HCT116 (cell line): ENCODE measurements around the gene PRND. TPM values are rescaled to one million over a fixed set of nuclear protein-coding genes. Genes with fewer than 3 reads are reported as not detected.

ENCODE experiments used
- ATAC-seq: fragments of 200-7000 bp; cut with Tn5 transposase; 2 replicates; pipeline ENCODE4 v1.9.1; 2020; ENCODE audit warnings: mild to moderate bottlenecking, moderate library complexity
- BruUV-seq: library from RNA; stranded (reverse); fragments of 400-500 nt; replicated peaks from 2 replicates; lab custom pipeline; 2021; lab: Mats Ljungman, UMichigan
- CTCF ChIA-PET: fragments of 300-600 bp; sonication (Branson Sonifier 250); formaldehyde crosslinking; loops from one replicate; lab custom pipeline; 2021; ENCODE audit warnings: antibody characterized with exemption; lab: Charles Lee
- POLR2A ChIA-PET: fragments of 300-600, 350-600 bp; sonication (Branson Sonifier 250); formaldehyde crosslinking; loops from one replicate; lab custom pipeline; 2021; ENCODE audit warnings: antibody characterized with exemption; lab: Charles Lee
- RAD21 ChIA-PET, 2 experiments: fragments of 300-600 bp; sonication (Branson Sonifier 250); formaldehyde crosslinking; loops; one replicate each; lab custom pipeline; 2023; ENCODE audit warnings: low total read pairs in 2 of 2; ENCODE audit not compliant: uncharacterized antibody in 2 of 2, unreplicated experiment in 2 of 2, low non-redundant PET in 1 of 2; lab: Charles Lee
- DNase-seq: peaks from one replicate; pipeline ENCODE4 v3.0.0-alpha.2; 2010; ENCODE audit warnings: low read depth, low spot score
- H2AFZ ChIP-seq: fragments of 200-600 bp; shearing (Covaris generic), sonication (generic); 2 replicates; pipeline ENCODE4 v1.6.1; 2017; ENCODE audit warnings: low read depth, mixed run types, mixed read lengths, antibody characterized with exemption, low read length; ENCODE audit not compliant: poor library complexity, severe bottlenecking
- H3K27ac ChIP-seq: 2 replicates; pipeline ENCODE4 v1.5.1; 2012; ENCODE audit warnings: low read depth, low read length
- H3K27me3 ChIP-seq: fragments of 200-600 bp; sonication (generic); 2 replicates; pipeline ENCODE4 v1.6.1; 2016; ENCODE audit warnings: mixed run types, low read length, mixed read lengths; ENCODE audit not compliant: insufficient read depth
- H3K36me3 ChIP-seq, 2 experiments: fragments of 200-500 bp in 1 of 2; fragments of 200-600 bp in 1 of 2; sonication (Bioruptor generic) in 1 of 2; sonication (generic) in 1 of 2; 2 replicates each; pipeline versions ENCODE4 v1.5.1 to v1.6.1; 2014 to 2016; ENCODE audit warnings: low read length in 2 of 2, inconsistent platforms in 1 of 2, mixed read lengths in 1 of 2, mixed run types in 1 of 2; ENCODE audit not compliant: insufficient read depth in 2 of 2, control insufficient read depth in 1 of 2
- H3K4me1 ChIP-seq, 2 experiments: fragments of 200-600 bp in 1 of 2; sonication (generic) in 1 of 2; 2 replicates each; pipeline versions ENCODE4 v1.5.1 to v1.6.1; 2012 to 2017; ENCODE audit warnings: low read length in 2 of 2, inconsistent platforms in 1 of 2, mild to moderate bottlenecking in 1 of 2, mixed read lengths in 1 of 2, mixed run types in 1 of 2, moderate library complexity in 1 of 2; ENCODE audit not compliant: insufficient read depth in 2 of 2, control insufficient read depth in 1 of 2
- H3K4me2 ChIP-seq: fragments of 200-600 bp; sonication (generic); 2 replicates; pipeline ENCODE4 v1.6.1; 2017; ENCODE audit warnings: mixed run types, low read length, mixed read lengths
- H3K4me3 ChIP-seq, 2 experiments: fragments of 200-600 bp in 1 of 2; sonication (generic) in 1 of 2; replicated peaks in 1 of 2; 2 replicates each; pipeline ENCODE4 v1.5.1; 2011 to 2016; ENCODE audit warnings: low read length in 2 of 2, control low read depth in 1 of 2, low read depth in 1 of 2, mild to moderate bottlenecking in 1 of 2, mixed read lengths in 1 of 2, mixed run types in 1 of 2
- H3K79me2 ChIP-seq: fragments of 200-600 bp; sonication (generic); 2 replicates; pipeline ENCODE4 v1.6.1; 2017; ENCODE audit warnings: mild to moderate bottlenecking, mixed run types, low read length, moderate library complexity, mixed read lengths; ENCODE audit not compliant: insufficient read depth
- H3K9ac ChIP-seq: fragments of 200-600 bp; sonication (generic); 2 replicates; pipeline ENCODE4 v1.6.1; 2016; ENCODE audit warnings: low read length, mixed read lengths
- H3K9me2 ChIP-seq: fragments of 200-600 bp; sonication (generic), shearing (Covaris generic); 2 replicates; pipeline ENCODE4 v1.6.1; 2017; ENCODE audit warnings: mixed run types, mild to moderate bottlenecking, moderate library complexity; ENCODE audit not compliant: insufficient read depth
- H3K9me3 ChIP-seq, 2 experiments: fragments of 200-500 bp in 1 of 2; fragments of 200-600 bp in 1 of 2; sonication (Bioruptor generic) in 1 of 2; sonication (generic) in 1 of 2; 2 replicates each; pipeline ENCODE4 v1.6.1; 2014 to 2017; ENCODE audit warnings: low read length in 2 of 2, mixed read lengths in 2 of 2, inconsistent platforms in 1 of 2, low read depth in 1 of 2, mild to moderate bottlenecking in 1 of 2, mixed run types in 1 of 2, moderate library complexity in 1 of 2; ENCODE audit not compliant: control insufficient read depth in 1 of 2, insufficient read depth in 1 of 2
- H4K20me1 ChIP-seq: fragments of 200-600 bp; sonication (generic), shearing (Covaris generic); 2 replicates; pipeline ENCODE4 v1.6.1; 2017; ENCODE audit warnings: mixed run types, mild to moderate bottlenecking, moderate library complexity; ENCODE audit not compliant: insufficient read depth
- ATF3 ChIP-seq: IDR thresholded peaks from 2 replicates; pipeline ENCODE4 v1.6.1; 2012
- CBX3 ChIP-seq: IDR thresholded peaks from 2 replicates; pipeline ENCODE4 v1.6.1; 2012; ENCODE audit warnings: low read depth
- ELF1 ChIP-seq: IDR thresholded peaks from 2 replicates; pipeline ENCODE4 v1.6.1; 2012; ENCODE audit warnings: low read depth, borderline replicate concordance
- EZH2 ChIP-seq: fragments of 200-600 bp; sonication (generic); IDR thresholded peaks from 2 replicates; pipeline ENCODE4 v1.6.1; 2017; ENCODE audit warnings: antibody characterized with exemption, mixed run types
- JUND ChIP-seq: IDR thresholded peaks from 2 replicates; pipeline ENCODE4 v1.6.1; 2012
- MAX ChIP-seq: IDR thresholded peaks from 2 replicates; pipeline ENCODE4 v1.6.1; 2012
- POLR2A ChIP-seq: IDR thresholded peaks from 2 replicates; pipeline ENCODE4 v1.7.0; 2011; ENCODE audit warnings: borderline replicate concordance; ENCODE audit not compliant: insufficient read depth, insufficient read length; ENCODE audit errors: extremely low read depth
- RAD21 ChIP-seq: IDR thresholded peaks from 2 replicates; pipeline ENCODE4 v1.6.1; 2012; ENCODE audit warnings: low read depth, mild to moderate bottlenecking
- REST ChIP-seq: IDR thresholded peaks from 2 replicates; pipeline ENCODE4 v1.6.1; 2012; ENCODE audit warnings: low read depth
- SIN3A ChIP-seq: IDR thresholded peaks from 2 replicates; pipeline ENCODE4 v1.6.1; 2012; ENCODE audit warnings: low read depth
- SRF ChIP-seq: IDR thresholded peaks from 2 replicates; pipeline ENCODE4 v1.6.1; 2012; ENCODE audit warnings: low read depth
- TCF7L2 ChIP-seq: IDR thresholded peaks from 2 replicates; pipeline ENCODE4 v1.7.0; 2011; ENCODE audit warnings: borderline replicate concordance, inconsistent platforms; ENCODE audit not compliant: insufficient read depth, insufficient read length; ENCODE audit errors: extremely low read depth
- ZBTB33 ChIP-seq: IDR thresholded peaks from 2 replicates; pipeline ENCODE4 v1.6.1; 2011; ENCODE audit warnings: mild to moderate bottlenecking, low read length, moderate library complexity; ENCODE audit not compliant: insufficient replicate concordance; ENCODE audit errors: extremely low read depth
- intact Hi-C: fragments of 100-400 bp; cut with micrococcal nuclease; formaldehyde crosslinking; loops from 2 replicates; pipeline ENCODE4 v1.10.0; 2022
- total RNA-seq: library from RNA; stranded (reverse); gene quantifications from one replicate; pipeline ENCODE4 v1.2.1, GENCODE V29; 2021; ENCODE audit not compliant: unreplicated experiment

Gene PRND
- total RNA-seq, 1 experiment from 2014 or later, result not detected

DNA sequence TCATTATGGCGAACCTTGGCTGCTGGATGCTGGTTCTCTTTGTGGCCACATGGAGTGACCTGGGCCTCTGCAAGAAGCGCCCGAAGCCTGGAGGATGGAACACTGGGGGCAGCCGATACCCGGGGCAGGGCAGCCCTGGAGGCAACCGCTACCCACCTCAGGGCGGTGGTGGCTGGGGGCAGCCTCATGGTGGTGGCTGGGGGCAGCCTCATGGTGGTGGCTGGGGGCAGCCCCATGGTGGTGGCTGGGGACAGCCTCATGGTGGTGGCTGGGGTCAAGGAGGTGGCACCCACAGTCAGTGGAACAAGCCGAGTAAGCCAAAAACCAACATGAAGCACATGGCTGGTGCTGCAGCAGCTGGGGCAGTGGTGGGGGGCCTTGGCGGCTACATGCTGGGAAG, 22.5 kb upstream of the PRND start:
- H2AFZ ChIP-seq, result no peak overlapping the region
- no peaks in the 10 kb centered on the region for H3K27me3 ChIP-seq
- DNase-seq (no peak), ATAC-seq (no peak)
- H4K20me1 ChIP-seq, result peaks cover 16% of the 10 kb centered on the region; the same call in 1 of the 2 replicates
- H3K9me3 ChIP-seq, result no peaks in the 10 kb centered on the region
- TF ChIP-seq SIN3A (no peak), REST (no peak), CBX3 (no peak), ZBTB33 (no peak), TCF7L2 (no peak), ATF3 (no peak), MAX (no peak), ELF1 (no peak), JUND (no peak), SRF (no peak), POLR2A (no peak), RAD21 (no peak), EZH2 (no peak)
- no peak overlapping the region for H3K4me2 ChIP-seq
- H3K4me1 ChIP-seq, result peaks cover 16 to 19% of the 10 kb centered on the region in 2 experiments
- H3K9me2 ChIP-seq, result no peaks in the 10 kb centered on the region
- H3K79me2 ChIP-seq, result peaks cover 54% of the 10 kb centered on the region
- H3K4me3 ChIP-seq, result no peak overlapping the region
- H3K27ac ChIP-seq, result no peak overlapping the region
- no TSS peak for BruUV-seq
- peaks cover 19 to 20% of the 10 kb centered on the region in 2 experiments; a peak in 3 of 4 replicates for H3K36me3 ChIP-seq
- ChIA-PET RAD21 (no interaction called here), POLR2A (interaction anchor here (0.6 kb wide), 1 partner anchor 1000 kb away, joined by 3 read pairs; no protein-coding TSS in a partner anchor), CTCF (no interaction called here)
- intact Hi-C loops, result no loop called here
- H3K9ac ChIP-seq, result no peak overlapping the region
